ENCODE measurements around the gene SMOC2. TPM values are rescaled to one million over a fixed set of nuclear protein-coding genes. Genes with fewer than 3 reads are reported as not detected.

SMOC2 gene
- total RNA-seq, 2 donors from 2014 or later: 25.6 to 29.6 TPM

DNA sequence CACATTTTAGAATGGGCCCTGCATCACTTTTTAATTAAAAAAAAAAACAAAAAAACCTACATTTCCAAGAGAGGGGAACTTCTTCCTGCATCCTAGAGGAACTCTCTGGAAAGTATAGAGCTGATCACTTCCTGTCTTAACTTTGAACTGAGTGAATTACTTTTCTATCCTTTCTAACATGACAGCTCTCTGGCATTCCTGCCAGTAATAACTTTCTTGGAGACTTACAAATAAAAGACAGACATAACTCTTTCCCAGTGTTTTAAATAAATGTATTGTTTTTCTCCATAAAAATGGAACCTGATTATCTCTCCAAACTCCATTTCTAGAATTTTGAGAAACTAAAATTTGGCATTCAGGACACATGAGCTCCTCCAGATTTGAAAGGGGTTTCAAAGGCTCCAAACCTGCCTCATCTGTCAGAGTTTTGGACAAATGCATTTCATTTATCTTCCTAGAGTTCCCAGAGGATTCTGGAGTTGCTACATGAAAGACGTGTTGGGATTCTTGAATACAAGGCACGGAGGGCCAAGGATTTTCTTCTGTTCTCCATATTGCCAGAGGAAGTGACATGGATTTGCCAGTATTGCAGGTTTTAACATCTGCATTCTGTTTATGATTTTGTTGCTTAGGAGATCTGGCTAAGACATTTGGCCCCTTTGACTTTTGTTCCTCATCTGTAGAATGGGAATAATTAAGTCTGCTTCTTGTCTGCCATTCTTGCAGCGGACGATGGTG, 2.0 kb upstream of the SMOC2 start:
- Histone ChIP-seq H3K36me3 (no peaks in the 10 kb centered on the region), H3K27ac (no peak overlapping the region), H3K4me1 (peaks cover 7% of the 10 kb centered on the region), H3K9ac (ENCODE audit: low read depth in 2 of 2, low read length in 2 of 2) (no peak overlapping the region), H3K9me3 (no peaks in the 10 kb centered on the region), H3K4me3 (no peak overlapping the region), H3K27me3 (peaks cover 28% of the 10 kb centered on the region)
- DNase-seq: no peak
- TF ChIP-seq, protein P1, sequence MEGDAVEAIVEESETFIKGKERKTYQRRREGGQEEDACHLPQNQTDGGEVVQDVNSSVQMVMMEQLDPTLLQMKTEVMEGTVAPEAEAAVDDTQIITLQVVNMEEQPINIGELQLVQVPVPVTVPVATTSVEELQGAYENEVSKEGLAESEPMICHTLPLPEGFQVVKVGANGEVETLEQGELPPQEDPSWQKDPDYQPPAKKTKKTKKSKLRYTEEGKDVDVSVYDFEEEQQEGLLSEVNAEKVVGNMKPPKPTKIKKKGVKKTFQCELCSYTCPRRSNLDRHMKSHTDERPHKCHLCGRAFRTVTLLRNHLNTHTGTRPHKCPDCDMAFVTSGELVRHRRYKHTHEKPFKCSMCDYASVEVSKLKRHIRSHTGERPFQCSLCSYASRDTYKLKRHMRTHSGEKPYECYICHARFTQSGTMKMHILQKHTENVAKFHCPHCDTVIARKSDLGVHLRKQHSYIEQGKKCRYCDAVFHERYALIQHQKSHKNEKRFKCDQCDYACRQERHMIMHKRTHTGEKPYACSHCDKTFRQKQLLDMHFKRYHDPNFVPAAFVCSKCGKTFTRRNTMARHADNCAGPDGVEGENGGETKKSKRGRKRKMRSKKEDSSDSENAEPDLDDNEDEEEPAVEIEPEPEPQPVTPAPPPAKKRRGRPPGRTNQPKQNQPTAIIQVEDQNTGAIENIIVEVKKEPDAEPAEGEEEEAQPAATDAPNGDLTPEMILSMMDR (IDR thresholded peaks at IDR 0.05): no peak
- intact Hi-C loops (cut with DNase I): no loop called here

DNA sequence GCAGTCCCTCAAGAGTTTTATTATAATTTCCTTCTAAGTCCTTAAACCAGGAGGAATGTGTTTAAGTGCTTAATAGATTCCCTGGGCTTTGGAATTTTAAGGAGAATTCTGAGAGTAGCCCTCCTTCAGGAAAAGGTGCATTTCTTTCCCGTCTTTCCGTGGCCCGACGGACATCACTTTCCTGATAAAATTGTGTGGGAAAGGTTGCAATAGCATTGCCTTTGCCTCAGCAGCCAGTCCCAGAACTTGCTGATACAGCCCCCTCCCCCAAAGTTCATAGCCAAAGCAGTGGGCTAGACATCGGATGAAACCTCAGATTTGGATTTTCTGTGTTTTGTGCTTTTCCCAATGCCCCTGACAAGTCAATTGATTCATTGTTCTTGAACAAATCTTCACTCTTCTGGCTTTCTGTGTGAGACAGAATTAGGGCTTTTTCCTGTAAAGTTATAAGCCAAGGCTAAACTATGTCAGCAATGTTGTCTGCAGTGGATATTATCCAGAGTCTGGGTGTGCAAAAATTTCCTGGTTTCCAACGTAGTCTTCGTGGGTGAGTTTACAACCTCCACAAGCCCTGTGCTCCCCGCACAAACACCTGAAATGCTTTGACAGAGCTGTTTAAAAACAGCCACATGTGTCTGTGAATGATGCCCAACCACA, 1.1 kb upstream of the SMOC2 start:
- Histone ChIP-seq H3K4me3 (no peak overlapping the region), H3K9me3 (no peaks in the 10 kb centered on the region), H3K27ac (no peak overlapping the region), H3K36me3 (no peaks in the 10 kb centered on the region), H3K9ac (ENCODE audit: low read depth in 2 of 2, low read length in 2 of 2) (no peak overlapping the region), H3K4me1 (peaks cover 7% of the 10 kb centered on the region), H3K27me3 (peaks cover 28% of the 10 kb centered on the region)
- intact Hi-C loops (cut with DNase I): no loop called here
- no peak for DNase-seq
- TF ChIP-seq, protein P1 (IDR thresholded peaks at IDR 0.05): no peak

DNA sequence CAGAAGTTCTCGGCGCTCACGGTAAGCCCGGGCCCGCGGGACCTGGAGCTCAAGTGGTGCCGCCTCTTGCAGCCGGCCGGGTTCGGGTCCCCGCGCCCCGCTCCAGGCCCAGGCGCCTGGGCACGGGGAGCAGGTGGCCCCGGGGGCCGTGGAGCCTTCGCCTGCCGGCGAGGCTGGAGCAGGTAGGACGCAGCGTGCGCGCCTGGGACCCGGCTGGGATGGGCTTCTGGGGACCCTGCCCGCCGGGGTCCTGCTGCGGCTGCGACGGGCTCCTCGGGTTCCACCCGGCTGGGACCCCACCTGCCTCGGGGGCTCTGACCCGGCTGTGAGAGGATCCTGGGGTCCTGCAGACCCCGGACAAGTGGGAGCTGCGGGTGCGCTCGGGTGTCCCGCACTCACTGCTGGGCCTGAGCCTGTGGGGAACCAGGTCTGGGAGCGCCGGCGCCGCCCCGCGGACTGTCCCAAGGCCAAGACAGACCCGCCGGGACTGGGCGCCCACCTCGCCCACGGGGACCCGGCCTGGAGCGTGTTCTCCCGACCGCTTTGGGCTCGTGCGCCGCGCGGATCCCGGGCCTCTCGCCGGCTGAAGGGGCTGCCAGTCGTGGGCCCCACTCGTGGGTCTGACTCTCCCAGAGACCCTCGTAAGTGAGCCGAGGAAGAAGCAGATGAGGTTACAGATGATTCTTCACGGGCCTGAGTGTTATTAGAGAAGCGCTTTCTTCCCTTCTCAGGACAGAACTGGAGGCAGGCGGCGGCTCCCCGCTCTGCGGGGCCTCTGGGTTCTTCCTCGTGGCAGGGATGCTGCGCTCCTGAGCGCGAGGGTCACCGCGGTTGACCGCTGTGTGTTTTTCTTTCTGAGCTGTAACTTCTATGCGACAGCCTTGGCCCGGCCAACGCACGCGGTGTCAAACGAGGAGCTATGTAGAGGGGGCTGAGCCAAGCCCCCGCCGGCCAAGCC, 729 bp downstream of the SMOC2 start:
- DNase-seq: no peak
- Histone ChIP-seq H3K27ac (no peak overlapping the region), H3K9ac (ENCODE audit: low read depth in 2 of 2, low read length in 2 of 2) (peak overlapping the region in 1 of 2 donors; percentile 24), H3K4me3 (peak overlapping the region; percentile 50), H3K4me1 (peaks cover 7% of the 10 kb centered on the region), H3K9me3 (no peaks in the 10 kb centered on the region), H3K27me3 (peaks cover 28% of the 10 kb centered on the region), H3K36me3 (no peaks in the 10 kb centered on the region)
- TF ChIP-seq, protein P1 (IDR thresholded peaks at IDR 0.05): no peak
- intact Hi-C loops (cut with DNase I): no loop called here

- Histone ChIP-seq H3K27me3 (peaks cover 28% of the 10 kb centered on the region), H3K36me3 (no peaks in the 10 kb centered on the region), H3K4me3 (peak overlapping the region; percentile 50), H3K9ac (ENCODE audit: low read depth in 2 of 2, low read length in 2 of 2) (no peak overlapping the region), H3K4me1 (peaks cover 7% of the 10 kb centered on the region), H3K27ac (no peak overlapping the region), H3K9me3 (no peaks in the 10 kb centered on the region)
- DNase-seq: no peak
- intact Hi-C loops (cut with DNase I): no loop called here
- TF ChIP-seq, protein P1 (IDR thresholded peaks at IDR 0.05): no peak
These were observed 1.7 kb downstream of the SMOC2 start for GRCh38 chr6:168442646-168443045.

DNA sequence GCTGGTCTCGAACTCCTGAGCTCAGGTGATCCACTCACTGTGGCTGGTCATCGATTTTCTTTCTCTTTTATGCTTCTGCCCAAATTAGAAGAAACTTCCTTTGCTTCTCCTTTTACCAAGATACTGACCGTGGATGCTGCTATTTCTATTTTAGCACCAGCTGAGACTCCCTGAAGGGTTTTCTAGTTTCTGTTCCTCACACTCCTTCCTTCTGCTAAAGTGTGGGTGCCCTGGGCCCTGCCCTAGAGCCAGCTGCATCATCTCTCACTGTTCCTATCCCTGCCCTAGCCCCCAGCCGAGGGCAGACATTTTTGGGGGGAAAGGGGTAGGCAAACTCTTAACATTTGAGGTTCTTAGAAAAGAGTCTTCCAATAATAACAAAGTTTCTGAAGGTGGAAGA, 6.3 kb downstream of the SMOC2 start:
- H3K9me3 ChIP-seq: no peaks in the 10 kb centered on the region
- no peaks in the 10 kb centered on the region for H3K4me1 ChIP-seq
- intact Hi-C loops (cut with DNase I): no loop called here
- H3K4me3 ChIP-seq: no peak overlapping the region
- DNase-seq: no peak
- no peak overlapping the region for H3K9ac ChIP-seq (ENCODE audit: low read depth in 2 of 2, low read length in 2 of 2)
- no peaks in the 10 kb centered on the region for H3K36me3 ChIP-seq
- no peak overlapping the region for H3K27ac ChIP-seq
- H3K27me3 ChIP-seq: peaks cover 4% of the 10 kb centered on the region
- TF ChIP-seq, protein P1 (IDR thresholded peaks at IDR 0.05): no peak
